HepG2 (cell line): ENCODE measurements around the gene RCCD1. TPM values are rescaled to one million over a fixed set of nuclear protein-coding genes. Genes with fewer than 3 reads are reported as not detected.

ENCODE experiments used
- BRCA1 ChIP-seq: sonication (generic); formaldehyde crosslinking; IDR thresholded peaks from 2 replicates; pipeline ENCODE4 v1.4.0; 2020; ENCODE audit warnings: missing genetic modification reagents
- CBFB ChIP-seq: sonication (generic); formaldehyde crosslinking; IDR thresholded peaks from 2 replicates; pipeline ENCODE4 v1.4.0; 2020; ENCODE audit warnings: missing genetic modification reagents
- KDM1A ChIP-seq: IDR thresholded peaks from 2 replicates; pipeline ENCODE4 v1.6.1; 2016; ENCODE audit warnings: missing compliant biosample characterization
- LCORL ChIP-seq, 2 experiments: fragments of 450-650 bp in 1 of 2; sonication (generic) in 1 of 2; formaldehyde crosslinking in 1 of 2; IDR thresholded peaks; 2 replicates each; pipeline versions ENCODE4 v1.5.0 to v1.6.1; 2017 to 2020; ENCODE audit warnings: antibody characterized with exemption in 1 of 2, missing genetic modification reagents in 1 of 2
- MYNN ChIP-seq: sonication (generic); formaldehyde crosslinking; IDR thresholded peaks from 2 replicates; pipeline ENCODE4 v1.4.0; 2020; ENCODE audit warnings: mild to moderate bottlenecking, low read depth, missing genetic modification reagents
- RNF2 ChIP-seq: fragments of 450-650 bp; conservative IDR thresholded peaks from 2 replicates; pipeline ENCODE4 v1.6.1; 2016; ENCODE audit warnings: low read depth
- SRSF9 ChIP-seq: fragments of 200-400 bp; formaldehyde crosslinking; IDR thresholded peaks from 2 replicates; pipeline ENCODE4 v1.6.1; 2018; ENCODE audit warnings: borderline replicate concordance, mild to moderate bottlenecking, low read depth, low read length; ENCODE audit not compliant: insufficient read depth, poor library complexity, severe bottlenecking
- ZNF264 ChIP-seq: sonication (generic); formaldehyde crosslinking; IDR thresholded peaks from 2 replicates; pipeline ENCODE4 v1.4.0; 2020; ENCODE audit warnings: missing genetic modification reagents
- polyA plus RNA-seq, 8 experiments: library from polyadenylated mRNA; depleted of rRNA in 3 of 8; stranded (reverse) in 7 of 8; unstranded in 1 of 8; fragments of >200 nt; fragmentation: Illumina TruSeq in 4 of 8; extraction: Trizol in 4 of 8; gene quantifications; 2 replicates each; pipeline versions ENCODE4 v1.2.1 to v1.2.3, GENCODE V29; 2011 to 2016; ENCODE audit warnings: low read depth in 4 of 8, missing spikeins in 1 of 8, mixed read lengths in 1 of 8; ENCODE audit not compliant: insufficient read depth in 1 of 8
- total RNA-seq, 5 experiments: library from RNA; depleted of rRNA; stranded (reverse); fragments of >200 nt; fragmentation: Illumina TruSeq; extraction: Trizol; gene quantifications; 2 replicates each; pipeline ENCODE4 v1.2.3, GENCODE V29; 2016; ENCODE audit warnings: low read depth in 1 of 5
- TF ChIP-seq, protein P1 (sequence below): sonication (generic); formaldehyde crosslinking; IDR thresholded peaks from 2 replicates; pipeline ENCODE4 v1.4.0; 2020; ENCODE audit warnings: low read depth, missing genetic modification reagents
- TF ChIP-seq, protein P2 (sequence below): sonication (generic); formaldehyde crosslinking; conservative IDR thresholded peaks from 2 replicates; pipeline ENCODE4 v1.8.0; 2022; ENCODE audit warnings: low read depth, missing genetic modification reagents
- TF ChIP-seq, protein P3 (sequence below): IDR thresholded peaks from 2 replicates; pipeline ENCODE4 v1.6.1; 2016; ENCODE audit warnings: mild to moderate bottlenecking, missing biosample characterization, missing genetic modification reagents
- TF ChIP-seq, protein P4 (sequence below): sonication (generic); formaldehyde crosslinking; IDR thresholded peaks from 2 replicates; pipeline ENCODE4 v1.5.0; 2020; ENCODE audit warnings: missing genetic modification reagents
- TF ChIP-seq, protein P5 (sequence below): sonication (generic); formaldehyde crosslinking; conservative IDR thresholded peaks from 2 replicates; pipeline ENCODE4 v1.4.0; 2020; ENCODE audit warnings: missing genetic modification reagents

The RCCD1 gene
- total and polyA plus RNA-seq, 2 of the 13 experiments (the other 11 are each of a cell fraction or from before 2014, with no cell fraction given): 14.1 to 15.1 TPM

DNA sequence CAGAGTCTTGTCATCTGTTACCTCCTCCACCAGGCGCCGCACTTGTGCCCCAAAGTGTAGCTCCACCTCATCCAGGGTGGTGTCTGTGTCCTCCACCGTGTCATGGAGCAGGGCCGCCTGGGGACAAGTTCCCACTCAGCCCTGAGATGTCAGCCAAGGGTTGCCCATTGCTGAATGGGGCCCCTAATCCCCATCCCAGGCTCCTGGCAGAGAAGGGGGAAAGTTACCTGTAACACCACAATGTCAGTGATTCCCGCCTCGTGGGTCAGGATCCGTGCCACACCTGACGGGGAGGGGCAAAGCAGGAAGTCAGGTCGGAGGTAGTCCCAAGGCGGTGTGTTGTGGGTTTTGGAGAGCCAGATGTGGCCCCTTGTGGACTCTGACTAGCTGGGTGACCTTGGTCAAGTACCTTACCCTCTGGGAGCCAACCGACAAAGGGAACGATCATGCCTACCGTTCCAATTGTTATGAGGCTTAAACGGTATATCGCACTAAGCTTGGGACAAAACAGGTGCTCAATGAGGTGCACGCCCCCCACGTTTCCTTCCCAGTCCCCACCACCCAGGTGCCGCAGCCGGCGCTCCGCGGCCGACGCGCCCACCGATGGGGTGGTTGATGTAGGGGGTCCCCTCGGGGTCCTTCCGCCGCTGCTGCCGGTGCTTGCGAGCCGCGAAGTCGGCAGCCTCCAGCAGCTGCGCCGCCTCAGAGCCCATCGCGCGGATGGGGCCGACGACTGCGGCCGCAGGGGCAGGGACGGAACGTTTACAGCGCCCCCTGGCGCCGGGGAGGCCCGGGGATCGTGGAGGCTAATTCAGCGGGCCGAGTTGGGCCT lies 22.6 kb upstream of the RCCD1 start, which contains the start of gene HDDC3 (continued):
- TF ChIP-seq, protein P1, sequence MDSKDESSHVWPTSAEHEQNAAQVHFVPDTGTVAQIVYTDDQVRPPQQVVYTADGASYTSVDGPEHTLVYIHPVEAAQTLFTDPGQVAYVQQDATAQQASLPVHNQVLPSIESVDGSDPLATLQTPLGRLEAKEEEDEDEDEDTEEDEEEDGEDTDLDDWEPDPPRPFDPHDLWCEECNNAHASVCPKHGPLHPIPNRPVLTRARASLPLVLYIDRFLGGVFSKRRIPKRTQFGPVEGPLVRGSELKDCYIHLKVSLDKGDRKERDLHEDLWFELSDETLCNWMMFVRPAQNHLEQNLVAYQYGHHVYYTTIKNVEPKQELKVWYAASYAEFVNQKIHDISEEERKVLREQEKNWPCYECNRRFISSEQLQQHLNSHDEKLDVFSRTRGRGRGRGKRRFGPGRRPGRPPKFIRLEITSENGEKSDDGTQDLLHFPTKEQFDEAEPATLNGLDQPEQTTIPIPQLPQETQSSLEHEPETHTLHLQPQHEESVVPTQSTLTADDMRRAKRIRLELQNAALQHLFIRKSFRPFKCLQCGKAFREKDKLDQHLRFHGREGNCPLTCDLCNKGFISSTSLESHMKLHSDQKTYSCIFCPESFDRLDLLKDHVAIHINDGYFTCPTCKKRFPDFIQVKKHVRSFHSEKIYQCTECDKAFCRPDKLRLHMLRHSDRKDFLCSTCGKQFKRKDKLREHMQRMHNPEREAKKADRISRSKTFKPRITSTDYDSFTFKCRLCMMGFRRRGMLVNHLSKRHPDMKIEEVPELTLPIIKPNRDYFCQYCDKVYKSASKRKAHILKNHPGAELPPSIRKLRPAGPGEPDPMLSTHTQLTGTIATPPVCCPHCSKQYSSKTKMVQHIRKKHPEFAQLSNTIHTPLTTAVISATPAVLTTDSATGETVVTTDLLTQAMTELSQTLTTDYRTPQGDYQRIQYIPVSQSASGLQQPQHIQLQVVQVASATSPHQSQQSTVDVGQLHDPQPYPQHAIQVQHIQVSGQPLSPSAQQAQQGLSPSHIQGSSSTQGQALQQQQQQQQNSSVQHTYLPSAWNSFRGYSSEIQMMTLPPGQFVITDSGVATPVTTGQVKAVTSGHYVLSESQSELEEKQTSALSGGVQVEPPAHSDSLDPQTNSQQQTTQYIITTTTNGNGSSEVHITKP: 0 out of 2 replicates have a peak, but pooled peaks have one; percentile 31
- 0 out of 2 replicates have a peak, but pooled peaks have one; percentile 48 for TF ChIP-seq KDM1A (CRISPR knock-in tag)
- TF ChIP-seq LCORL (IDR thresholded peaks at IDR 0.05): no peak
- TF ChIP-seq LCORL (CRISPR knock-in tag; IDR thresholded peaks at IDR 0.05): peak; percentile 86
- peak; percentile 64; the same call in 1 of the 2 replicates for TF ChIP-seq ZNF264
- TF ChIP-seq CBFB (CRISPR knock-in tag): peak; percentile 78; the same call in 1 of the 2 replicates
- TF ChIP-seq SRSF9: no peak
- TF ChIP-seq BRCA1 (CRISPR knock-in tag): peak; percentile 78; the same call in 1 of the 2 replicates
- TF ChIP-seq, protein P2, sequence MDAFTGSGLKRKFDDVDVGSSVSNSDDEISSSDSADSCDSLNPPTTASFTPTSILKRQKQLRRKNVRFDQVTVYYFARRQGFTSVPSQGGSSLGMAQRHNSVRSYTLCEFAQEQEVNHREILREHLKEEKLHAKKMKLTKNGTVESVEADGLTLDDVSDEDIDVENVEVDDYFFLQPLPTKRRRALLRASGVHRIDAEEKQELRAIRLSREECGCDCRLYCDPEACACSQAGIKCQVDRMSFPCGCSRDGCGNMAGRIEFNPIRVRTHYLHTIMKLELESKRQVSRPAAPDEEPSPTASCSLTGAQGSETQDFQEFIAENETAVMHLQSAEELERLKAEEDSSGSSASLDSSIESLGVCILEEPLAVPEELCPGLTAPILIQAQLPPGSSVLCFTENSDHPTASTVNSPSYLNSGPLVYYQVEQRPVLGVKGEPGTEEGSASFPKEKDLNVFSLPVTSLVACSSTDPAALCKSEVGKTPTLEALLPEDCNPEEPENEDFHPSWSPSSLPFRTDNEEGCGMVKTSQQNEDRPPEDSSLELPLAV: no peak
- TF ChIP-seq, protein P3, sequence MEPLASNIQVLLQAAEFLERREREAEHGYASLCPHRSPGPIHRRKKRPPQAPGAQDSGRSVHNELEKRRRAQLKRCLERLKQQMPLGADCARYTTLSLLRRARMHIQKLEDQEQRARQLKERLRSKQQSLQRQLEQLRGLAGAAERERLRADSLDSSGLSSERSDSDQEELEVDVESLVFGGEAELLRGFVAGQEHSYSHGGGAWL (CRISPR knock-in tag): peak; percentile 83; the same call in 1 of the 2 replicates
- TF ChIP-seq, protein P4, sequence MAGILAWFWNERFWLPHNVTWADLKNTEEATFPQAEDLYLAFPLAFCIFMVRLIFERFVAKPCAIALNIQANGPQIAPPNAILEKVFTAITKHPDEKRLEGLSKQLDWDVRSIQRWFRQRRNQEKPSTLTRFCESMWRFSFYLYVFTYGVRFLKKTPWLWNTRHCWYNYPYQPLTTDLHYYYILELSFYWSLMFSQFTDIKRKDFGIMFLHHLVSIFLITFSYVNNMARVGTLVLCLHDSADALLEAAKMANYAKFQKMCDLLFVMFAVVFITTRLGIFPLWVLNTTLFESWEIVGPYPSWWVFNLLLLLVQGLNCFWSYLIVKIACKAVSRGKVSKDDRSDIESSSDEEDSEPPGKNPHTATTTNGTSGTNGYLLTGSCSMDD (CRISPR knock-in tag): no peak
- no peak for TF ChIP-seq RNF2
- TF ChIP-seq, protein P5, sequence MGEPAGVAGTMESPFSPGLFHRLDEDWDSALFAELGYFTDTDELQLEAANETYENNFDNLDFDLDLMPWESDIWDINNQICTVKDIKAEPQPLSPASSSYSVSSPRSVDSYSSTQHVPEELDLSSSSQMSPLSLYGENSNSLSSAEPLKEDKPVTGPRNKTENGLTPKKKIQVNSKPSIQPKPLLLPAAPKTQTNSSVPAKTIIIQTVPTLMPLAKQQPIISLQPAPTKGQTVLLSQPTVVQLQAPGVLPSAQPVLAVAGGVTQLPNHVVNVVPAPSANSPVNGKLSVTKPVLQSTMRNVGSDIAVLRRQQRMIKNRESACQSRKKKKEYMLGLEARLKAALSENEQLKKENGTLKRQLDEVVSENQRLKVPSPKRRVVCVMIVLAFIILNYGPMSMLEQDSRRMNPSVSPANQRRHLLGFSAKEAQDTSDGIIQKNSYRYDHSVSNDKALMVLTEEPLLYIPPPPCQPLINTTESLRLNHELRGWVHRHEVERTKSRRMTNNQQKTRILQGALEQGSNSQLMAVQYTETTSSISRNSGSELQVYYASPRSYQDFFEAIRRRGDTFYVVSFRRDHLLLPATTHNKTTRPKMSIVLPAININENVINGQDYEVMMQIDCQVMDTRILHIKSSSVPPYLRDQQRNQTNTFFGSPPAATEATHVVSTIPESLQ (CRISPR knock-in tag): no peak
- no peak for TF ChIP-seq MYNN
